ENCODE data around the gene MEF2D.

Gene MEF2D

GRCh38 chr1:156436141-156437036, 64.2 kb downstream of the MEF2D start:
- Mint-ChIP-seq H3K36me3 (peaks cover 2% of the 10 kb centered on the region), H3K4me1 (peaks cover 33% of the 10 kb centered on the region), H3K4me3 (peak overlapping the region; percentile 79), H3K27ac (peak overlapping the region; percentile 81), H3K27me3 (peaks cover 59% of the 10 kb centered on the region), H3K9me3 (peaks cover 3% of the 10 kb centered on the region)
- DNase-seq (ENCODE audit: low spot score in 2 of 2) (no peak), ATAC-seq (ENCODE audit: low read depth) (no peak)

- H3K27me3 Mint-ChIP-seq = peaks cover 56% of the 10 kb centered on the region
- H3K36me3 Mint-ChIP-seq = peaks cover 2% of the 10 kb centered on the region
- peaks cover 3% of the 10 kb centered on the region for H3K9me3 Mint-ChIP-seq
- peak overlapping the region; percentile 79 for H3K4me3 Mint-ChIP-seq
- ATAC-seq (ENCODE audit: low read depth) = peak; percentile 70
- peak; percentile 43 to 48 for DNase-seq (ENCODE audit: low spot score in 2 of 2)
- H3K27ac Mint-ChIP-seq = peak overlapping the region; percentile 81
- peaks cover 33% of the 10 kb centered on the region for H3K4me1 Mint-ChIP-seq
These were observed 64.9 kb downstream of the MEF2D start for GRCh38 chr1:156435545-156436140.

GRCh38 chr1:156434989-156435544, 65.5 kb downstream of the MEF2D start:
- ATAC-seq (ENCODE audit: low read depth) (peak; percentile 12), DNase-seq (ENCODE audit: low spot score in 2 of 2) (no peak)
- Mint-ChIP-seq H3K36me3 (peaks cover 2% of the 10 kb centered on the region), H3K9me3 (peaks cover 3% of the 10 kb centered on the region), H3K4me1 (peaks cover 33% of the 10 kb centered on the region), H3K27me3 (peaks cover 56% of the 10 kb centered on the region), H3K4me3 (peak overlapping the region; percentile 74), H3K27ac (peak overlapping the region; percentile 81)

- Mint-ChIP-seq H3K27ac (no peak overlapping the region), H3K4me1 (peaks cover 33% of the 10 kb centered on the region), H3K36me3 (peaks cover 2% of the 10 kb centered on the region), H3K9me3 (peaks cover 3% of the 10 kb centered on the region), H3K27me3 (peaks cover 58% of the 10 kb centered on the region), H3K4me3 (no peak overlapping the region)
- no peak for ATAC-seq (ENCODE audit: low read depth)
- no peak for DNase-seq (ENCODE audit: low spot score in 2 of 2)
These were observed 67.0 kb downstream of the MEF2D start for GRCh38 chr1:156433602-156434001.

GRCh38 chr1:156433032-156433431, 67.5 kb downstream of the MEF2D start:
- Mint-ChIP-seq H3K4me1 (peaks cover 30% of the 10 kb centered on the region), H3K36me3 (peaks cover 2% of the 10 kb centered on the region), H3K4me3 (no peak overlapping the region), H3K27ac (no peak overlapping the region), H3K9me3 (no peaks in the 10 kb centered on the region), H3K27me3 (peaks cover 61% of the 10 kb centered on the region)
- ATAC-seq (ENCODE audit: low read depth) (no peak), DNase-seq (ENCODE audit: low spot score in 2 of 2) (no peak)

GRCh38 chr1:156432669-156433018, 67.9 kb downstream of the MEF2D start:
- Mint-ChIP-seq H3K36me3 (peaks cover 2% of the 10 kb centered on the region), H3K27me3 (peaks cover 60% of the 10 kb centered on the region), H3K4me3 (no peak overlapping the region), H3K4me1 (peaks cover 26% of the 10 kb centered on the region), H3K27ac (no peak overlapping the region), H3K9me3 (no peaks in the 10 kb centered on the region)
- DNase-seq (ENCODE audit: low spot score in 2 of 2) (no peak), ATAC-seq (ENCODE audit: low read depth) (no peak)

GRCh38 chr1:156431769-156432668, 68.6 kb downstream of the MEF2D start:
- peaks cover 23% of the 10 kb centered on the region for H3K4me1 Mint-ChIP-seq
- ATAC-seq (ENCODE audit: low read depth) = no peak
- peaks cover 2% of the 10 kb centered on the region for H3K36me3 Mint-ChIP-seq
- H3K27me3 Mint-ChIP-seq = peaks cover 57% of the 10 kb centered on the region
- no peak overlapping the region for H3K27ac Mint-ChIP-seq
- DNase-seq (ENCODE audit: low spot score in 2 of 2) = no peak
- H3K9me3 Mint-ChIP-seq = no peaks in the 10 kb centered on the region
- H3K4me3 Mint-ChIP-seq = no peak overlapping the region

GRCh38 chr1:156431366-156431765, 69.2 kb downstream of the MEF2D start:
- Mint-ChIP-seq H3K4me1 (peaks cover 19% of the 10 kb centered on the region), H3K36me3 (peaks cover 2% of the 10 kb centered on the region), H3K27ac (no peak overlapping the region), H3K4me3 (no peak overlapping the region), H3K9me3 (no peaks in the 10 kb centered on the region), H3K27me3 (peaks cover 59% of the 10 kb centered on the region)
- DNase-seq (ENCODE audit: low spot score in 2 of 2) (no peak), ATAC-seq (ENCODE audit: low read depth) (no peak)

GRCh38 chr1:156430866-156431265, 69.7 kb downstream of the MEF2D start:
- Mint-ChIP-seq H3K4me3 (no peak overlapping the region), H3K9me3 (no peaks in the 10 kb centered on the region), H3K27ac (no peak overlapping the region), H3K36me3 (peaks cover 2% of the 10 kb centered on the region), H3K4me1 (peaks cover 18% of the 10 kb centered on the region), H3K27me3 (peaks cover 63% of the 10 kb centered on the region)
- DNase-seq (ENCODE audit: low spot score in 2 of 2) (no peak), ATAC-seq (ENCODE audit: low read depth) (no peak)

GRCh38 chr1:156430303-156430702, 70.3 kb downstream of the MEF2D start:
- DNase-seq (ENCODE audit: low spot score in 2 of 2) (no peak), ATAC-seq (ENCODE audit: low read depth) (no peak)
- no peak overlapping the region for H3K4me3 Mint-ChIP-seq
- H3K4me1 Mint-ChIP-seq = peaks cover 15% of the 10 kb centered on the region
- peaks cover 60% of the 10 kb centered on the region for H3K27me3 Mint-ChIP-seq
- H3K9me3 Mint-ChIP-seq = no peaks in the 10 kb centered on the region
- H3K36me3 Mint-ChIP-seq = no peaks in the 10 kb centered on the region
- no peak overlapping the region for H3K27ac Mint-ChIP-seq

GRCh38 chr1:156429313-156430060, 71.1 kb downstream of the MEF2D start:
- H3K27me3 Mint-ChIP-seq = peaks cover 55% of the 10 kb centered on the region

GRCh38 chr1:156428746-156429288, 71.8 kb downstream of the MEF2D start:
- Mint-ChIP-seq H3K9me3 (no peaks in the 10 kb centered on the region), H3K4me1 (peaks cover 11% of the 10 kb centered on the region), H3K27me3 (peaks cover 51% of the 10 kb centered on the region), H3K4me3 (no peak overlapping the region), H3K27ac (no peak overlapping the region), H3K36me3 (no peaks in the 10 kb centered on the region)
- DNase-seq (ENCODE audit: low spot score in 2 of 2) (no peak), ATAC-seq (ENCODE audit: low read depth) (no peak)

More at GRCh38 chr1:156429313-156430060, 71.1 kb downstream of the MEF2D start:
- H3K4me1 Mint-ChIP-seq = peaks cover 11% of the 10 kb centered on the region
- ATAC-seq (ENCODE audit: low read depth) = no peak
- H3K4me3 Mint-ChIP-seq = no peak overlapping the region
- no peaks in the 10 kb centered on the region for H3K9me3 Mint-ChIP-seq
- H3K27ac Mint-ChIP-seq = no peak overlapping the region
- H3K36me3 Mint-ChIP-seq = no peaks in the 10 kb centered on the region
- no peak for DNase-seq (ENCODE audit: low spot score in 2 of 2)

GRCh38 chr1:156427957-156428356, 72.6 kb downstream of the MEF2D start:
- DNase-seq (ENCODE audit: low spot score in 2 of 2) (no peak), ATAC-seq (ENCODE audit: low read depth) (no peak)
- peaks cover 48% of the 10 kb centered on the region for H3K27me3 Mint-ChIP-seq
- H3K9me3 Mint-ChIP-seq = no peaks in the 10 kb centered on the region
- H3K4me3 Mint-ChIP-seq = no peak overlapping the region
- no peaks in the 10 kb centered on the region for H3K36me3 Mint-ChIP-seq
- peaks cover 4% of the 10 kb centered on the region for H3K4me1 Mint-ChIP-seq
- no peak overlapping the region for H3K27ac Mint-ChIP-seq

Data from memory B cell (primary cell).